ENCODE measurements around the gene LMO1.

Gene LMO1

DNA sequence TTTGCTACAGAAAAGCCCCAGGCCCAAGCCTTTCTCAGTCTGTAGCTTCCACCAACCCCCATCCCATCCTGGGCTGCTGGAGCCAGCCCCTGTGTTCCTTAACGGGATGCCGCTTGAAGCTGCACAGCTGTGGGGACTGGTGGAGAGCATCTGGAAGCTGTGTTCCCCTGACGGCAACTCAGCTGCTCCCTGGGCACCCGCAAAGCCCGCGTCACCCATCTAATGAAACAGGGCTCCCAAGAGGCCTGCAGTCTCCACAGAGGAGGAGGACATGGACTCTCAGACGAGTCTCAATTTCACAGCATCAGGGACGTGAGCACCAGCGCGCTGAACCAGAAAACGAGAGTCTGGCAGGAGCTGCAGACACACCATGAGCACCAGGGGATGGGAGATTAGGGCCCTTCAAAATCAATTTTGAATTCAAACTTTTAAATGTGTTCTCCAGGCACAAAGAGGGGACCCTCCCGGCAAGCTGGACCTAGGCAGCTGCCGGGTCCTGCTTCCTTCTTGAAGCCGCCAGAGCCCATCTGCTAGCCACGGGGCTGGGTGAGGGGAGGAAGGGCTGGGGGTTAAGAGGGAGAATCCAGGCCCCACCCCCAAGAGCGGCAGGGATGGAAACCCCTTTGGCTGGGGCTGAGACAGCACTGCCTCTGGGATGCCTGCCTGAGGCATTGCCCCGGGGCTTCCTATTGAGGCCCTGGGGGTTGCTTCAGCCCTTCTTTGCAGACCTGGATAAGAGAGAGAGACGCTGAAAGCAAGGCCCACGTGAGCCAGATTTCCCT lies 21.0 kb downstream of the LMO1 start:
- DNase-seq (ENCODE audit: low read depth, low spot score), result no peak

DNA sequence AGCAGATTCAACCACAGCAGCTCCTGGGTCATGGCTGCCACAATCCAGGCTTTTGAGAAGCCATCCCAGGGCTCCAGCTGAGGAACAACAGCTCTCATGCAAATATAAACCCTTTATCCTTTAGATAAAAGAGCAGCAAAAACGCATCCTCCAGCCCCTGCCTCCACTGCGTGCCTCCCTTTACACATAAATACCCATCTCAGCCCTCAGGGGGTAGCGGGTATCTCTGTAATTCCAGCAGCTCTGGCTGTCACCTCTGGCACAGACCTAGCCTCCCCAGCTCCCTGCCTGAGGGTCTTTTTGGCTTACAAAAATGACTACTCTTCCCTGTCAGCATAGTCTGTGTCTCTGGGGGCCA lies 21.6 kb downstream of the LMO1 start:
- no peak for DNase-seq (ENCODE audit: low read depth, low spot score)

DNA sequence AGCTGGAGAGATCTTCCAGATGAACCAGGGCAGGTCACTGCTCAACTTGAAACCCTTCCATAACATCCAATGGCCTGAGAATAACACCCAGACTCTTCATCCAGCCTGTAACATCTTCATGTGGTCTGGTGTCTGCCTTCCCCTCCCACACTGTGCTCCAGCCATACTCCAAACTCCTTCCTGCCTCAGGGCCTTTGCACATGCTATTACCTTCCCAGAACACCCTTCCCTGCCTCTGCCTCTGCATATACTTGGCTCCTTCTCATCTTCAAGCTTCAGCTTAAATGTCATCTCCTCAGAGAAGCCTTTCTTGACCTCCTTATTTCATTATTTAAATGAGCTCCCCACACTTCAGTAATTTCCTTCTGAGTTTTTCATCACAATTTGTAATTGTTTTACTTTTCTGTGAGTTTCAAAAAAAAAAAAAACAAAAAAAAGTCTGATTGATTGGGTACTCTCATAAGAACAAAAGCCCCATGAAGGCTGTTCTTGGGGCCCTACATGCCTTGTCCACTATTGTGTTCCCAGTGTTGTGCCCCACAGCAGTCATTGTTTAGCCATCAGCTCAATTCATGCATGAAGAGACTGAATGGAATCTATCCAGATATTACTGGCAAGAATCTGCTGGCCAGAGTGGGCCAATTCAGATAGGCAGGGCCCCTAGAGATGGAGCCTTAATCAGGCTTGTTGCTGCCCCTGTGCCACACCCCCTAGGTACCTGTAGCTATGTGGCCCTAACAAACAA lies 22.1 kb downstream of the LMO1 start:
- peak; percentile 33 for DNase-seq (ENCODE audit: low read depth, low spot score)

DNA sequence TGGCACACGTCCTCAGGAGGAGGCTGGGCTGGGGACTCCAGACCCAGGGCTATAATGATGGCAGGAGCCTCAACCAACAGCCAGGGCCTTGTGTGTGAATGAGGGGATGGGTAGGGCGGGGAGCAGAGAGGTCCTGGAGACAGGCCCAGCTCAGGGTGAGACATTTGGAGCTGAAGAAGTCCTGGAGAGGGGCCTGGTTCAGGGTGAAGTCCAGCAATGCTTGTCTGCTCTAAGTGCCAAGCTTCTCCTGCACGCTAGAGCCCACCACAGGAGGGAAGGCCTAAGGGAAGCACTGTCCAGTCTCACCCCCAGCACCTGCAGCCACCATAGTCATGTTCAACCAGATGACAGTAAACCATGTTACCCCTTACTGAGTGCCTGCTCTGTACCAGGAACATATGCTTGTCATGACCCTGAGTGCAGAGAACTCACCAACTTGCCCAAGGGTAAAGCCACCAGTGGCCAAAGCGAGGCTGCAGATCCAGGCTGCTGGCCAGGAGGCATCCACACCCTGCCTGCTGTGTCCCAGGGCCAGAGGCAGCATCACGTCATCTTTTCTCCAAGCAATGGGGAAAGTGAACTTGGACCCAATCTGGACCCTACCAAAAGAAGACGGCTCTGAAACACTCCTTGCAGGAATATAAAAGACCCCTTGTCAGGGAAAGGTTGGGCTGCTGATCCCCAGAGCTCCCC lies 24.0 kb downstream of the LMO1 start:
- DNase-seq (ENCODE audit: low read depth, low spot score), result no peak

DNA sequence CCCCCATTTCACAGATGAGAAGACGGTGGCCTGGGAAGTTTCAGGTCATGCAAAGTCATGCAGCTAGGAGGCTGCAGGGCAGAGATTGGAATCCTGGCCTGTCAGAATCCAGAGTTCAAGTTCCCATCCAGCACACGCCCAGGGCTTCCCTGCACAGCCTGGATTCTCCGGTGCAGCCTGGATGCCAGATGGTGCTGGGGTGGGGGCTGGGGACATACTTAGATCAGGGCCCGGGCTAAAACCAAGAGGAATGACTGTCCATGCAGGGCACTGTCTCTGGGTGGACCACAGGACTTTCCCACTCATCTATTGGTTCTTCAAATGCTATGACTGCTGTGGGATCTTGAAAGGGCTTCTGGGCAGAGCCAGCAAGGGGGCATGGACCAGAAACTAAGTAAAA lies 24.6 kb downstream of the LMO1 start:
- DNase-seq (ENCODE audit: low read depth, low spot score), result no peak

DNA sequence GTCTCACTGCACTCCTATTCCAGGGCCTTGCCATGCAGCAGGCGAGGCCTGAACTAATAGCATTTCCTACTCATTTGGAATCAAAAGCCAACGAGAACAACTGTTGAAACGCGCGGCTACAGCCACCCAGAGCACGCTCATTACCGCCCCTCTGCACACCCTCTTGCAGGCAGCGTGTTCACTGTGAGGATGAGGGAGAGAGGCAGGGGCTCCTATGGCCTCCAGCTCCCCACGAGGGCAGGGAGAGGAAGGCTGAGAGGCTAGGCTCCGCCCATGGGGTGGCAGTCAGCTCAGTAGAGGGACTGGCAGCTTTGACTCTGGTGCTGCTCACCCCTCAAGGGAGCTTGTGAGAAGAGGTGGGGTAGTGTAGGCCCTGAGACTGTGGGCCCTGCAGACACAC lies 26.2 kb downstream of the LMO1 start:
- DNase-seq (ENCODE audit: low read depth, low spot score), result no peak

DNA sequence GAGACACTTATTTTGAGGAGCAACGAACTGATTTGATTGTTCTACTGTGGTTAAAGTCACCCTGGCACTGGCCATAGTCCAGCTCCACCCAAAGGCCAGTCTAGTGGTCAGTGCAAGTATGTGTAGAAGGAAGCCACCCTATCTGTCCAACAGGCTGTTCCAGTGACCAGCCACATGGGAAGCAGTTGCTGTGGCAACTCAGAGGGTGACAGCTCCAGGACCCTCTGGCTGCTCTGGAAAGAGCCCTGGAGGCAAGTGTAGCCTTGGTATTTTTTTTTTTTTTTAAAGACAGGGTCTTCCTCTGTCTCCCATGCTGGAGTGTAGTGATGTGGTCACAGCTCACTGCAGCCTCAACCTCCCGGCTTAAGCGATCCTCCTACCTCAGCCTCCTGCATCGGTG lies 27.8 kb downstream of the LMO1 start:
- DNase-seq (ENCODE audit: low read depth, low spot score), result no peak

DNA sequence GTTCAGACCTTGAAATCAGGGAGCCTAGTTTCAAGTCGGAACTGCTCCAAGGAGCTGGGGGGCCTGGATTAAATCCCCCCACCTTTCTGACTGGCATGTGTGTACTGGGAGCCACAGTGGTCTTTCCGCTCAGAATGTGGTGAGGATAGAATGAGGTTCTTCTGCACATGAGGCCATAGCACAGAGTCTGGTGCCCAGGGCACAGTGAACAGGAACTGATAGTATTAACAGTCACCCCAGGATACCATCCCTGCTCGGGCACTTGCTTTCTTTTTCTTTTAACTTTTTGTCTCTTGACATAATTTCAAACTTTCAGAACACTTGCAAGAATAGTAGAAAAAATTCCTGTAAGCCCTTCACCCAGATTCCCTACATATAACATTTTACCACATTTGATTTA lies 28.8 kb downstream of the LMO1 start:
- DNase-seq (ENCODE audit: low read depth, low spot score), result no peak

DNA sequence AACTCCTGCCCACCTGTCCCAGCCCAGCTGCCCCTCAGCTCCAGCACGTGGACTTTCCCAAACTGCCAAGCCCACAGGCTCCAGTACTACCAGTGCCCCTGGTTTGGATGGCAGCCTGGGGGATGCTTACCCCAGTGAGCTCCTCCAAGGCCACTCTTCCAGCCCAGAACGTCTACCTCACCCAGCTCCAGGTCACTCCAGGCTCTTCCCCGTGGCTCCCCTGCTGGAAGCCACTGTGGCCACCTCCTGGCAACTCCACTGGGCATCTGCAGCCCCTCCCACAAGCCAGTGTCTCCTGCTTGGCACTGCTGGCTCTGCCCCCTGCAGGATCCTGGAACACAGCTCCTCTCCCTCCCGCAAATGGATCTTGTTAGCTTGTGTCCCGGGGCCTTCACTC lies 29.3 kb downstream of the LMO1 start:
- no peak for DNase-seq (ENCODE audit: low read depth, low spot score)

DNA sequence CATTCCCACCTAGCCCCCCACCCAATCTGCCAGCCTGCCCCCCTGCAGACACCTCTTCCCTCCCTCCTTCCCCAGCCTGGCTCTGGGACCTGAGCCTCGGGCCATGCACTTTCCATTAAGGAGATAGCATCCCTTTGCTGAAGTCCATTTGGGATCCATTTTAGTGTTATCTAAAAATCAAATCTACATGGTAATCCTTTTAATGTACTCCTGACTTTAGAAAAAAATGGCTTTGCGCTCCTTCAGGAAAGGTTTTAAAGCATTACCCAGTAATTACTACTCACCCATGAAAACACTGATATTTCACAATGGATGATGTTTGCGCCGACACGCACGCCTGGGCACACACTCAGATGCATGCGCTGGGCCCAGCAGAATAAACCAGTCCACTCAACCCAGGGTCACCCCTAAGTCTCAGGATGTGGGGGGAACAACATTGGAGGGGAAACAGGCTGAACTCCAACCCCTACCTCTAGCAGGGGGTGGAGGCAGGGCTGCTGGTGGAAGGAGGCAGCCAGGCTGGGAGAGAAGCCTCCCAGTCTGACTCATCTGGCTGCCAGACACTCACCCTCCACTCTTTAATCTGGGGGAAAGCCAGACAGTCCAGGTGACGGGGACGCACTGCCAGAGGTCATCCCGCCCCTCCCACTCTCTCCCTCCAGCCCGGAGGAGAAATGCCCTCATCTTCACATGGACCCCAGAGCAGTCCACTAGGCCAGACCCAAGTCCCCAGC lies 29.8 kb downstream of the LMO1 start:
- peak; percentile 73 for DNase-seq (ENCODE audit: low read depth, low spot score)

DNA sequence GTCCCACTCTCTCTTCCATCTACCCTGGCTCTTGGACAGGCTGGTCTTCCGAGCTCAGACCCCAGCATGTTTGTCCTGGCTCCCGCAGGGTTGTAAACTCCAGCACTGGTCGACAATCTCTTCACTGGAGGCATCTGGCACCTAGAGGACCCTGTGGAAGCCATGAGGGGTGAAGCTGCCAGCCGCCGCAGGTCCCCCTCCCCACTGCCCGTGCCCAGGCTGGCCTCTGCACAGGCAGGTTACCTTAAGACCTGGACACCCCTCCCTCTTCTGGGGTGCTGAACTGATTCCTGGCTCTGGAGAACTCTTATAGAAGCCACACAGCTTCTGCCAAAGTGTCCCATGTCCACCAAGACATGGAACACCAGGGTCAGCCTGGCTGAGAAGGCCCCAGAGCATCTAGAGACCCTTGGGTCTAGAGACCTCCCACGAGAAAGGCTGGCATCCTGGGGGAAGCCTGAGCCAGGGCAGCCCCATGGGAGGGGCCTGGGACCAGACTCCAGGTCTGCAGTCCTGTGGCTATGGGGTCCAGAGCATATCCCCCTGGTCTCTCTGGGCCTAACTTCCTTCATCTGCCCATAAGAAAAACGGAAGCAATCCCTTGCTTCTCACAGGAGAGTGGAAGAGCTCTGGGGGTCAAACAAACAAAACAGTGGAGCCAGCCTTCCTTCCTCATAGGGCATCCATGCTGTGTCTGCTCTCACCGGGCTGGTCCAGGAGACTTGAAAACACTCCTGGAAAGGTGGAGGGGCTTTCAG lies 30.6 kb downstream of the LMO1 start:
- DNase-seq (ENCODE audit: low read depth, low spot score), result no peak

DNA sequence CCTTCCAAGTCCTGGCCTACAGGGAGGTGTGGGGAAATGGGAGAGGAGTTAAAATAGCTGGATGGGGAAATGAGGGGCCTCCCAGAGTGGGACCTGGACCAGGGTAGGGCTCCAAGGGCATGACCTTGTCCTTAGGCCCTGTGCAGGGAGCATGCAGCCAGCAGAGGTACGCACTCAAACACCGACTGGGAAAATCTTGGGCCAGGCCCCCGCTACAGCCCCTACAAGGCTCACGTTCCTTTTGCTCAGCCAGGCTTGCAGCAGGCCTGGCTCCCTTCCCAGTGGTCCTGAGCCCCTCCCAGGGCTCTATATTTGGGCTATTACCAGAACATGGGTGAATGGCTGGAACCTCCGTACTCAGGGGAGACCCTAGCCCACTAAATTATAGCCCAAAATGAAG lies 31.3 kb downstream of the LMO1 start:
- DNase-seq (ENCODE audit: low read depth, low spot score), result no peak

DNA sequence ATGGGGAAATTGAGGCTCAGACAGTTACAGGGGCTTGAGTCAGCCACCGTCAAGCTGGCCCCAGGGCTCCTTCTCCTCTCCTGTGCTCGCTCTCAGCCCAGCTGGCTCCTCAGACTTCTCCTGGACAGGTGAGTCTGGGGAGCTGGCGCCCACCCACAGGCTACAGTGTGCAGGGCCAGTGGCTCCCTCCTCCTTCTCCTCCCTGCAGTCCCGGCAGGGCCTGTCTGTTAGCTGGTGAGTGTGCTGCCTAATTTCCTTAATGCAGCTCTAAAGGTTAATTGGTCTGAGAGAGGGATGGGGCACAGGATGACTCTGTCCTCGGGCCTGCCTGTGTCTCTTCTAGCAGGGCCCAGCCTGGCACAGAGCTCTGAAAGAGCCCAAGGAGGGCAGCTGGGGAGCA lies 31.7 kb downstream of the LMO1 start:
- no peak for DNase-seq (ENCODE audit: low read depth, low spot score)

DNA sequence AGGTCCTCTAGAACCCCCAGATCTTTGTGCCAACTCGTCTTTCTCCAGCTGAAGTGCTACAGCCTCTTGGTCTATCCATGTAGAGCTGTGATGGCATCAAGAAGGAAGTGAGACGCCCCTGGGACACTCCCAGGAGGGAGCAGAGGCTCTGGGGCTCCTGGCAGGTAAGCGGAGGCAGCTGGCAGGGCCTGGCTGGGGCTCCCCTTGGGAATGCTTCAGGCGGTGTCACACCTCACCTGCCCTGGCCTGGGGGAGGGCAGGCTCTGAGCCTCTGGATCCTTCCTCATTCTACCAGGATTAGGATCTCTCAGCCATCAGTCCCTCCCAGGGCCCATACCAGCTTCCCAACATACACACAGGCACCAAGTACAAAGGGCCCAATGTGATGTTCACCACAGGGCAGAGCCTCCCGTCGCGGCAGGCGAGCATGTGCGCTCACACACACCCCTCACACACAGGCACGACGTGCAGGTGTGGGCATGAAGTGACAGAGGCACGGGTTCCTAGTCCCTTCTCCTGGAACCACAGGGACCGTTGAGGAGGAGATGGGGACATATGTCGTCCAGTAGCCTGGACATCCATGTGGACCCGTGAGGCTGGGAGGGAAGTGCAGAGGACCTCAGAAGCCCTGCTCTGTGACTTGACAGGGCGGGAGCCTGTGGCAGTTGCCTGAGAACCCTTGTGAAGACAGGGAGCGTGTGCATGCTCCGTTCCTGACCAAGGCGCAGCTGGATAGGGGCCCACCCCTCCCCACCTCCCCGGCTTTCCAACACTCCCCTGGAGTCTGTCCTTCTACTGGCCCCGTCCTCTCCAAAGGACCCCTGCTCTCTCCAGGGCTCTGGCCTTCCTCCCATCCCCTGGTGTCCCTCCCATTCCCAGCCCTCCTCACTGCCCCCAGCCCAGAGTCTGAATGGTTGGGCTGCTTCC lies 32.5 kb downstream of the LMO1 start:
- no peak for DNase-seq (ENCODE audit: low read depth, low spot score)

DNA sequence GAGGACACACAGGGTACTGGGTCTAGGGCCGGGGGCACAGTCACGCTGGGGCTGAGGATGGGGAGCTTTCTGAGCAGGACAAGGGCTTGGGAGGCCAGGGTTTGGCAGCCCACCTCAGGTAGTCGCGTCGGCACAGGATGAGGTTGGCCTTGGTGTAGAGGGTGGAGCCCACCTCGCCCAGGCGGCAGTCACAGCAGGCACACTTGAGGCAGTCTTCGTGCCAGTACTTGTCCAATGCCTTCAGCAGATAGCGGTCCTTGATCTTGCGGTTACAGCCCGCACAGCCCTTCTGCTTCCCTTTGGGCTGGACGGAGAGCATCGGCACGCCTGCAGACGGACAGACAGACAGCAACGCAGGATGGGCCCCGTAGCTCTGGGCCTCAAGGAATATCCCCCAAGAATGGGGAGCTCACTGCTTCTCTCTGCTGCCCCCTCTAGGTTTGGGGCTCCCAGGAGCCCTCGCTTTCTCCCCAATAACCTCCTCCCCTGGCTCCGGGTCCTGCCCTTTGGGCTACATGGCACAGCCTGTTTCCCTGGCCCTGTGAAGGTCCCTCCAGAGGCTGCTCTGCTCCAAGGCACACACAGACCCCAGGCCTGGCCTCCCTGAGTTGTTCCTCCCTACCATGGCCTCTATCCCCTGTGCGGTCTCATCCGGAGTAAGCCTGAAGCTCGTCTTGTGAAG lies 33.4 kb downstream of the LMO1 start:
- no peak for DNase-seq (ENCODE audit: low read depth, low spot score)

DNA sequence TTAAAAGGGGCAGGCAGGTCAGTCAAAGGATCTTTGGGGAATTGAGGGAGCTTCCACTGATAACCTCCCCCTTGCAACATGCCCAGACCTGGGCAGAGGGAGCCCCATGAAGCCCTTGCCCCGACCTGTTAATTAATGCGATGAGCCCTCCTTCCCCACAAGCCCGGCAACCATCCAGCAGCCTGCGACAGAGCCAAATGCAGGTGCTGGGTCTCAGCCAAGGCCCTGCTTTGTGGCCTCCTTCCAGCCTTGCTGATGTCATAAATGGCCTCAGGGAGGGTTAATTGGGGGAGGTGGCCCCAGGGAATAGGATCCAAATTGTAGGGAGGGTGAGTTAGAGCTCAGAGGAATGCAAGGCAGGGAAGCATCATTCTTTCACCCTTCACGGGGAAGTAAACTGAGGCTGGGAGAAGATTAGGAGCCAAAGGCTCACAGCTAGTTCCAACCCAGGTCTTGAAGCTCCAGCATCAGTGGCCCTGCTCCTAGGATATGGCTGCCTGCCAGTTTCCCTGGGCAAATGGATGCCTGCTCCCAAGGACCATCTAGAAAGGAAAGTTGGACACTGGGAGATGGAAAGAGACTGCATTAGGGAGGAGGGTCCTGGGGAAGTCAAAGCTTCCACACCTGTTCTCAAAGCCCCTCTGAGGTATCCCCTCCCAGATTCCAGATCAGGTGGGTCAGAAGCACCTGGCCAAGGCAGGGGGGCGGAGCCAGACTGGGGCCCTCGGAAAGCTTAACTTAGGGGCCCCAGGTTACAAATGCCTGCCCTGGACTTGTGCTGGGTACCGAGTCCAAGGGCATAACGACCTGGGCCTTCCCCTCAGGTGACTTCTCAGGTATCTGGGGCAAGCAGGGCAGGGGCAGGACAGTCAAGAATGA lies 34.1 kb downstream of the LMO1 start:
- DNase-seq (ENCODE audit: low read depth, low spot score), result peak; percentile 79

DNA sequence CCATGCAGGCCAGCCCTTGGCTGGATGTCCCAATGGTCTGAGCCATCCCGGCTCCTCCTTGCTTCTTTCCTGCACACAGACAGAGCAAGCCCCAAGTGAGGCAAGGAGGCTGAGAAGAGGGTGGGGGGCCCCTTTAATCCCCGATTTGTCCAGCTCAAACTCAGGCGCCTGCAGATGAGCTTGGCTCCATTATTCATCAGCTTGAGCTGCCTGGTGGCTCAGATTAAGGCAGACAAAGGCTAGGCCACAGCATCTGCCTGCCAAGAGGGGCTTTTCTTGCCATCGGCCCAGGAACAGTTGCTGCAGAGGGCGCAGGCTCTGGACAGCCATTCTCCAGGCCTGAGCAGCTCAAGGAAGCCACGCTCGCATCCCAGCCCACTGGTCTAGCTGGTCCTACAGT lies 35.4 kb downstream of the LMO1 start:
- DNase-seq (ENCODE audit: low read depth, low spot score), result no peak
